ENCODE measurements around the gene HLA-A.

The HLA-A gene

GRCh38 chr6:29942275-29943052 lies at the start of gene HLA-A:
HLA-A (plus strand) TSS chr6:29942532; CDS start chr6:29942554, 22 bp downstream.
- ATAC-seq: peak; percentile 99
- no peak for TF ChIP-seq ZNF565 (CRISPR knock-in tag; conservative IDR thresholded peaks at IDR 0.05; ENCODE audit: low read depth)
- TF ChIP-seq, protein P1, sequence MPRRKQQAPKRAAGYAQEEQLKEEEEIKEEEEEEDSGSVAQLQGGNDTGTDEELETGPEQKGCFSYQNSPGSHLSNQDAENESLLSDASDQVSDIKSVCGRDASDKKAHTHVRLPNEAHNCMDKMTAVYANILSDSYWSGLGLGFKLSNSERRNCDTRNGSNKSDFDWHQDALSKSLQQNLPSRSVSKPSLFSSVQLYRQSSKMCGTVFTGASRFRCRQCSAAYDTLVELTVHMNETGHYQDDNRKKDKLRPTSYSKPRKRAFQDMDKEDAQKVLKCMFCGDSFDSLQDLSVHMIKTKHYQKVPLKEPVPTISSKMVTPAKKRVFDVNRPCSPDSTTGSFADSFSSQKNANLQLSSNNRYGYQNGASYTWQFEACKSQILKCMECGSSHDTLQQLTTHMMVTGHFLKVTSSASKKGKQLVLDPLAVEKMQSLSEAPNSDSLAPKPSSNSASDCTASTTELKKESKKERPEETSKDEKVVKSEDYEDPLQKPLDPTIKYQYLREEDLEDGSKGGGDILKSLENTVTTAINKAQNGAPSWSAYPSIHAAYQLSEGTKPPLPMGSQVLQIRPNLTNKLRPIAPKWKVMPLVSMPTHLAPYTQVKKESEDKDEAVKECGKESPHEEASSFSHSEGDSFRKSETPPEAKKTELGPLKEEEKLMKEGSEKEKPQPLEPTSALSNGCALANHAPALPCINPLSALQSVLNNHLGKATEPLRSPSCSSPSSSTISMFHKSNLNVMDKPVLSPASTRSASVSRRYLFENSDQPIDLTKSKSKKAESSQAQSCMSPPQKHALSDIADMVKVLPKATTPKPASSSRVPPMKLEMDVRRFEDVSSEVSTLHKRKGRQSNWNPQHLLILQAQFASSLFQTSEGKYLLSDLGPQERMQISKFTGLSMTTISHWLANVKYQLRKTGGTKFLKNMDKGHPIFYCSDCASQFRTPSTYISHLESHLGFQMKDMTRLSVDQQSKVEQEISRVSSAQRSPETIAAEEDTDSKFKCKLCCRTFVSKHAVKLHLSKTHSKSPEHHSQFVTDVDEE (CRISPR knock-in tag; IDR thresholded peaks at IDR 0.05): no peak
- TF ChIP-seq OSR1 (CRISPR knock-in tag; IDR thresholded peaks at IDR 0.05): no peak

GRCh38 chr6:29892696-29893095 lies 49.6 kb upstream of the HLA-A start:
- no peak for ATAC-seq
- TF ChIP-seq, protein P2, sequence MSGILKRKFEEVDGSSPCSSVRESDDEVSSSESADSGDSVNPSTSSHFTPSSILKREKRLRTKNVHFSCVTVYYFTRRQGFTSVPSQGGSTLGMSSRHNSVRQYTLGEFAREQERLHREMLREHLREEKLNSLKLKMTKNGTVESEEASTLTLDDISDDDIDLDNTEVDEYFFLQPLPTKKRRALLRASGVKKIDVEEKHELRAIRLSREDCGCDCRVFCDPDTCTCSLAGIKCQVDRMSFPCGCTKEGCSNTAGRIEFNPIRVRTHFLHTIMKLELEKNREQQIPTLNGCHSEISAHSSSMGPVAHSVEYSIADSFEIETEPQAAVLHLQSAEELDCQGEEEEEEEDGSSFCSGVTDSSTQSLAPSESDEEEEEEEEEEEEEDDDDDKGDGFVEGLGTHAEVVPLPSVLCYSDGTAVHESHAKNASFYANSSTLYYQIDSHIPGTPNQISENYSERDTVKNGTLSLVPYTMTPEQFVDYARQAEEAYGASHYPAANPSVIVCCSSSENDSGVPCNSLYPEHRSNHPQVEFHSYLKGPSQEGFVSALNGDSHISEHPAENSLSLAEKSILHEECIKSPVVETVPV (CRISPR knock-in tag; IDR thresholded peaks at IDR 0.05): no peak
- TF ChIP-seq PPARA (CRISPR knock-in tag; IDR thresholded peaks at IDR 0.05; ENCODE audit: borderline replicate concordance) (no peak), SNAI2 (CRISPR knock-in tag; IDR thresholded peaks at IDR 0.05) (no peak), BACH2 (CRISPR knock-in tag; IDR thresholded peaks at IDR 0.05; ENCODE audit: borderline replicate concordance) (no peak), ARNTL (CRISPR knock-in tag; IDR thresholded peaks at IDR 0.05; ENCODE audit: borderline replicate concordance, low read depth) (no peak), ISL1 (CRISPR knock-in tag; IDR thresholded peaks at IDR 0.05) (no peak), OSR1 (CRISPR knock-in tag; IDR thresholded peaks at IDR 0.05) (no peak), ZC3H10 (CRISPR knock-in tag; IDR thresholded peaks at IDR 0.05) (no peak), POU6F1 (CRISPR knock-in tag; IDR thresholded peaks at IDR 0.05; ENCODE audit: borderline replicate concordance, low read depth) (no peak), ZNF8 (CRISPR knock-in tag; IDR thresholded peaks at IDR 0.05) (no peak), CREB5 (CRISPR knock-in tag; IDR thresholded peaks at IDR 0.05; ENCODE audit: low read depth) (no peak), CSDC2 (CRISPR knock-in tag; IDR thresholded peaks at IDR 0.05) (no peak), ESRRG (CRISPR knock-in tag; IDR thresholded peaks at IDR 0.05) (no peak), ZNF70 (CRISPR knock-in tag; IDR thresholded peaks at IDR 0.05) (no peak), ZFP30 (CRISPR knock-in tag; IDR thresholded peaks at IDR 0.05) (no peak), RARB (CRISPR knock-in tag; IDR thresholded peaks at IDR 0.05) (no peak), ZNF565 (CRISPR knock-in tag; conservative IDR thresholded peaks at IDR 0.05; ENCODE audit: low read depth) (no peak), ZFP3 (CRISPR knock-in tag; IDR thresholded peaks at IDR 0.05) (no peak), GLIS3 (CRISPR knock-in tag; IDR thresholded peaks at IDR 0.05) (no peak)
- TF ChIP-seq, protein P1 (CRISPR knock-in tag; IDR thresholded peaks at IDR 0.05): no peak

DNA sequence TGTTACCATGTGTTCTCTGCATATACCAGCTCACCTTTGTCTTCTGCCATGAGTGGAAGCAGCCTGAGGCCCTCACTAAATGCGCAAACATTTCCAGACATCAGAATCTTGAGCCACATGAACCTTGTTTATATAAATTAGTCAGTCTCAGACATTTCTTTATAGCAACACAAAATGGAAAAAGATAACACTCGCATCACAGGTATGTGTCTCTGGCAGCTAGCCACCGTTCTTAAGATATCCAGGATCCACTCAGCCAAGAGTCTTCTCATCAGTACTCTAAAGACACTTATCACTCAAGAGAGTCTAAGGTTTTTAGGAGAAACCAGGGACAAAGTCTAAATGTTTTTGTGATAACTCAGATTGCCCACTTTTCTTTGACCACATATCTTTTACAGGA lies 43.1 kb upstream of the HLA-A start:
- ATAC-seq: no peak
- no peak for TF ChIP-seq TOX (CRISPR knock-in tag; IDR thresholded peaks at IDR 0.05; ENCODE audit: borderline replicate concordance)
- TF ChIP-seq, protein P1 (CRISPR knock-in tag; IDR thresholded peaks at IDR 0.05): no peak
- TF ChIP-seq ZNF8 (CRISPR knock-in tag; IDR thresholded peaks at IDR 0.05): no peak
- no peak for TF ChIP-seq GLIS3 (CRISPR knock-in tag; IDR thresholded peaks at IDR 0.05)
- TF ChIP-seq, protein P2 (CRISPR knock-in tag; IDR thresholded peaks at IDR 0.05): no peak
- TF ChIP-seq RARB (CRISPR knock-in tag; IDR thresholded peaks at IDR 0.05): no peak
- no peak for TF ChIP-seq ZNF565 (CRISPR knock-in tag; conservative IDR thresholded peaks at IDR 0.05; ENCODE audit: low read depth)
- TF ChIP-seq ZNF70 (CRISPR knock-in tag; IDR thresholded peaks at IDR 0.05): no peak
- no peak for TF ChIP-seq ZFP30 (CRISPR knock-in tag; IDR thresholded peaks at IDR 0.05)

Measured in SK-N-SH treated with all-trans-retinoic acid at 6 μM for 48 hours (cell line).